Stimulated activated CD4-positive, alpha-beta T cell treated with anti-CD3 and anti-CD28 coated beads, Interleukin-4, amount 100 ng/mL, for 24 hours (primary cell): ENCODE measurements around the gene SIDT2.
"Not testable (repeated sequence)": the region's sequence is repeated elsewhere in the genome, so short reads cannot be mapped to it uniquely, and the experiment has no call there.

Experiments used
- DNase-seq: peaks from one replicate; pipeline ENCODE4 v3.0.0-alpha.2; 2020

SIDT2 gene

DNA sequence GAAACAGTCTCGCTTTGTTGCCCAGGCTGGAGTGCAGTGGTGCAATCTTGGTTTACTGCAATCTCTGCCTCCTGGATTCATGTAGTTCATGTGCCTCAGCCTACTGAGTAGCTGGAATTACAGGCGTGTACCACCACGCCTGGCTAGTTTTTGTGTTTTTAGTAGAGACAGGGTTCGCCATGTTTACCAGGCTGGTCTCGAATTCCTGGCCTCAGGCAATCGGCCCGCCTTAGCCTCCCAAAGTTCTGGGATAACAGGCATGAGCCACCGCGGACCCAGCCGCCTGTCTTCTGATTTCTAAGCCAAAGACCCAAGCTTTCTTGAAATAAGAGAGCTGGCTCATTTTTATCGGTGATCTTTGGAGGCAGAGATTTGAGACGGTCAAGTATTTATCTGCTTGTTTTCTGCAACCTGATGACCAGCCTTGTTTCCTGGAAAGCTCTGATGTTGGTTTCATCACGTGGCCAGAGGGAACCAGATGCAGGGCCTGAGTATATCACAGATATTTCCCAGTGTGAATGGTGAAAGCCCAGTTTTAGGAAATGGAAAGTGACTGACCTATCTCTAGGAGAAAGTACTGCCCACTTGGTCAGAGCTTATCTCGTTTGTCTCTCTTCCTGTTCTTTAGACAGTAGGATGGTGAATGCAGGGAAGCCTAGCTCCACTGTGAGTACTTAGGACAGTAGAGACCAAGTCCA is 5.7 kb upstream of the SIDT2 start:
- no peak for DNase-seq

DNA sequence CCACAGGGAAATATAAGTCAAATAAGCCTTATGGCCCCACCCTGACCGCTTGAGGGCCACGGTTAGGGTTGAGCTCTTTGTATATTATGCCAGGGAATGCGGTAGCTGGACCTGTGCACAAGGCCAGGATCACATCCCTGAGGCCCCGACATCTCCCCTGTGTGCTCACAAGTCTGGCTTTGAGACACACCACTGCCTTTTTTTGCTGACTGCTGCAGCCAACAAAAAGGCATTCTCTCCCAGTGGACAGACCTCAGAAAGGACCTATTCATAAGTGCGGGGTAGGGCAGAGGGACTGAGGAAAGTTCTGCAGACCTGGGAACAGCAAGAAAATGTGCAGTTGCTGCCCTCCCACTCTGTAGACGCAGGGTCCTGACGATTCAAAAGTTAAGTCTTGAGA is 3.4 kb upstream of the SIDT2 start:
- no peak for DNase-seq

DNA sequence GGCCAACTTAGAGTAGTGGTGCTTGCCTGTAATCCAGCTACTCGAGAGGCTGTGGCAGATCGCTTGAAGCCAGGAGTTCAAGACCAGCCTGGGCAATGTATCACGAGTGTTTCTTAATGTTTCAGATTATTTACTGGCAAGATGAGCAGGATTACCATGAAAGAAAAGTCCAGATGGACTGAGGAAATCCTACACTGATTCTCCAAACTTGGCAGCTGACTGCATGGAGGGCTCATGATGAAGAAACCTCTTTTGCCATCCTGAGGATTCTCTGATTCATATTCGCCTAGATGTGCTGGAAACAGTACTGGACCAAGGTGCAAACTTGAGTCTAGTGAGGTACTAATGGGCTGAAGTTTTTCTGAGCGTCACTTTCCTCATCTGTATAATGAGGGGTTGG is 2.8 kb upstream of the SIDT2 start:
- DNase-seq = no peak

DNA sequence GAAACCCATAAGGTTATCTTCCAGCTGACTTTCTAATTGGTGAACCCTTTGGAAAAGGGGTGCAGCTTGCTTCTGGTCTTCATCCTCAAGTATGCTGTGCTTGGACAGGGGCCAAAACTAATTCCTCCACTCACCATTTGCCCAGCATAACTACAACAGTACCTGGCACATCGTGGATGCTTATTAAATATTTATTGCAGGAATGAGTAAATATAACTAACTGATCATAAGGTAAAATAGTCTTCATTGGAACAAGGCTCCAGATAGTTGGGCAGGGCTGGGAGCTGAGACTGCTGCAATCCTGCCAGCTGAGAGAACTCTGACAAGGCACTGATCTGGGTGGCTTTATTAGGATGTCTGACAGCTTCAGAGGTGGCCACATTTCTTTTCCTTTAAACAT is 2.4 kb upstream of the SIDT2 start:
- DNase-seq = no peak

DNA sequence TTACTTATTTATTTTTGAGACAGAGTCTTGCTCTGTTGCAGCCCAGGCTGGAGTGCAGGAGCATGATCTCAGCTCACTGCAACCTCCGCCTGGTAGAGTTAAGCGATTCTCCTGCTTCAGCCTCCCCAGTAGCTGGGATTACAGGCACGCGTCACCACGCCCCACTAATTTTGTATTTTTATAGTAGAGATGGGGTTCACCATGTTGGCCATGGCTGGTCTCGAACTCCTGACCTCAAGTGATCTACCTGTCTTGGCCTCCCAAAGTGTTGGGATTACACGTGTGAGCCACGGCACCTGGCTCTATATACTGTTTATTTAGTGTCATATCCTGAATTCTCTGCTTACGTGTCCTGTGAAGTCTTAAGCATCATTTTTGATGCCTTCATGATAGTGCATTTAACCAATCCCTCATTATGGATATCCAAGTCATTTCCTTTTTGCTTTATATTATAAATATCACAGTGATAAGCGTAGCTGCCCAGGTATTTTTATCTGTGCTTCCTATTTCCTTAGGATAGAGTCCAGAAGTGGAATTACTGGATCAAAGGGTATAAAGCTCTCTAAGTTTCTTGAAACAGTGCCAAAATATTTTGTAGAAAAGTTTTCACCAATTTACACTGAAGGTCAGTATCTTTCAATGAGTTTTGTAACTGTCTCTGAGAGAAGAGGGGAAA is 871 bp upstream of the SIDT2 start:
- no peak for DNase-seq

DNA sequence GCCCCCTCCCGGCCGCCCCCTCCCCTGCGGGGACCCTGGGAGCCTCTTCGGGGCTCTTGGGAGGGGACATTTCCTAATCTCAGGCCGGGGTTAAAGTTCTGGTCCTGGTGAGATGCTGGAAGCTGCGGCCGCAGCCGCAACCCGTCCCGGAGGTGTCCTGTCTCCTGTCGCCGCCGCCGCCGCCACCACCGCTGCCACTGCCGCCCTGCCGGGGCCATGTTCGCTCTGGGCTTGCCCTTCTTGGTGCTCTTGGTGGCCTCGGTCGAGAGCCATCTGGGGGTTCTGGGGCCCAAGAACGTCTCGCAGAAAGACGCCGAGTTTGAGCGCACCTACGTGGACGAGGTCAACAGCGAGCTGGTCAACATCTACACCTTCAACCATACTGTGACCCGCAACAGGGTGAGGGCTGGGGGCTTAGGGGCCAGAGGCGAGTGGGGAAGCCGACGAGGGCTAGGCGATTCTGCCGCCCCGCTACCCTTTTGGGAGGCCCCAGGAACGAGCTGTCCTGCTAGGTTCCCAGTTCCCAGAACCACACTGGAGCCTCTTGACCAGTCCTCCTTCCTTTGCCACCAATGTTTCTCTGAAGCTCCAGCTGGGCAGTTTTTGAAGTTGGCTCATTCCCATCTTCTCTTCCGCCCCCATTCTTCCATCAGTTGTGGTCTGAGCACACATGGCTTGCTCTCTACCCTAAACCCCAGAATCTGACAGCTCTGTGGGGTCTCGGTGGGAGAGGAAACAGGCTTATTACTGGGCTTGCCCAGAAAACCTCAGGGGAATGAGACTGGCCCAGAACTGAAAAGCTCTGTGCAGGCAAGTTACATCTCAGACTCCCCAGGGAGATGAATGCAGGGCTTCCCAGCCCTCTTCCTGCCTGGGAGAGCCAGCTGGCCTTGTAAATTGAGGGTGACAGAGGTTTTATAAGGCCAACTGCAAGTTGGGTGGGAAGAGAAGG is 781 bp downstream of the SIDT2 start:
- DNase-seq = peak; percentile 48

DNA sequence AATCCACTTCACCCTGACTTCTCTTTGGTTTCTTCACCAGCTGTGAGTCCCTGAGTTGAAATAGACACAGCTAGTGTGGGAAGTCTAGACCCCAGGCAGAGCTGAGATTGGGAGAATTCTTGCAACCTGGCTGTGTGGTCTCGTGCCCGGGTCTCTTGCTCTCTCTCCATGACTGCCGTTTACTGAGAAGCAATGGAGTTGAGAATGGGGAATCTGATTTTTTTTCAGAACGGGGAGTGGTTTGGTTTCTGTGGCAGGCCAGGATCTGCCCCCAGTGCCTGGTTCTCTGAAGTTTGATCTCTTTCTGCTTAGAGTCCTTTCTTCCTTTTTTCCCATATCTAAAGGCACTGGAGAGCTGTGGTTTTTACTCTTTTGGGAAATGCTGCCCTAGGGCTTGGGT is 1.5 kb downstream of the SIDT2 start:
- no peak for DNase-seq

DNA sequence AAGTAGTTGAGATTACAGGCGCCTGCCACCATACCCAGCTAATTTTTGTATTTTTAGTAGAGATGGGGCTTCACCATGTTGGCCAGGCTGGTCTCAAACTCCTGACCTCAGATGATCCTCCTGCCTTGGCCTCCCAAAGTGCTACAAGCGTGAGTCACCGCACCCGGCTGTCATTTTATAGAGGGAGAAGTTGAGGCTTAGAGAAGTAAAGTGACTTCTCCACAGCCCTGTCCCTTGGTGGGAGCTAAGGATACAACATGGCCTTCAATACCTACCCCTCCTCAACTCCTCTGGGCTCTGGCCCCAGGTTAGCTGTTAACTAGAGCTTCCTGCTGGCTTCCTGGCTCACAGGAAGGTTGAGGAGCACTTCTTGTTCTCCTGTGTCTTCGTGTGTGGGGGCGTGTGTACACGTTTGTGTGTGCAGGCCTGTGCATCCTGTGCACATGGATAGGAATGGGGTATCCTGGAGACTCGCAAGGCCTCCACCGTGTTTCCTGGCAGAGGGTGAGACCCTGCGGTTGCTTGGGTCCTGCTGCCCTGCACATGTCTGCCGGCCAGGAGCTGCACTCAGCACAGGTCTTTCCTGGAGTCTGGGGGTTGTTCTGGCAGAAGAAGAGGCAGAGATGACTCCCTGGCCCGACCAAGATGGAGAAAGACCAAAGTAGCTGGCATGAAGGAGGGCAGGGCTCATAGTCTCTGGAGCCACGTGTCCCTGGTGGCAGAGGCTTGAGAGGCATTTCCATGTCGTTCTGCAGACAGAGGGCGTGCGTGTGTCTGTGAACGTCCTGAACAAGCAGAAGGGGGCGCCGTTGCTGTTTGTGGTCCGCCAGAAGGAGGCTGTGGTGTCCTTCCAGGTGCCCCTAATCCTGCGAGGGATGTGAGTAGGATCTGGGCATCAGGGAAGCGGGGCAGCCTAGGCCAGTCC is 2.4 kb downstream of the SIDT2 start:
- peak; percentile 63 for DNase-seq

DNA sequence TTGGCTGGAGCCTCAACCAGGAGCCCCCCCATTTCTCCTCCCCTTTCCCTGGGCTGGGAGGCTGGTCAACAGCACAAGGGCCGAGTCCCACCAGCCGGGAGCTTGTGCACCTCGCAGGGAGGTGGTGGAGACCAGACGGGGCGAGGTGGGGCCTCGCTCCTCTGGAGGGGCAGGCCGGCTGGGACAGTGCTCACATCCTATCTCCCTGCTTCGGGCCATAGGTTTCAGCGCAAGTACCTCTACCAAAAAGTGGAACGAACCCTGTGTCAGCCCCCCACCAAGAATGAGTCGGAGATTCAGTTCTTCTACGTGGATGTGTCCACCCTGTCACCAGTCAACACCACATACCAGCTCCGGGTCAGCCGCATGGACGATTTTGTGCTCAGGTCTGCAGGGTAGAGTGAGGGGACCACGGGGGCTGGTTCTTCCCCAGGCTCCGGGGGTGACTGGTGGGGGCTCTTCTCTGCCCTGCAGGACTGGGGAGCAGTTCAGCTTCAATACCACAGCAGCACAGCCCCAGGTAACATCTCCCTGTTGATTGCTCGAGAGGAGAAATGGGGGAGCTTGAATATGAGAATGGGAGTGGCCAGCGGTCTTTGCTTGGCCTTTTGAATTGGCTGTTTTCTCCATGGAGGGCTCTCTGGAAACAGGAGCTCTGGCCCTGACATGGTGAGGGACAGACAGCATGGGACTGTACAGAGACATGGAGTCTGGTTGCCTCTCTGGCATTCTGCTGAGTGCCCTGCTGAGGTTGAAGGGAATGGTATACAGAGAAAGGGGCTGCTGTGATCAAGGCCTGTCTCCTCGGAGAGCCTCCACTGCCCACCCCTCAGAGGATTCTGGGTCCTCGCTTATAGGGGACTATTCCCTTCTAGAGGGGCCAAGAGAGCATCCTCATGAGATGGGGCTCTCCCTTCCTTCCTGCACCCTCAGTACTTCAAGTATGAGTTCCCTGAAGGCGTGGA is 3.3 kb downstream of the SIDT2 start:
- DNase-seq = no peak

DNA sequence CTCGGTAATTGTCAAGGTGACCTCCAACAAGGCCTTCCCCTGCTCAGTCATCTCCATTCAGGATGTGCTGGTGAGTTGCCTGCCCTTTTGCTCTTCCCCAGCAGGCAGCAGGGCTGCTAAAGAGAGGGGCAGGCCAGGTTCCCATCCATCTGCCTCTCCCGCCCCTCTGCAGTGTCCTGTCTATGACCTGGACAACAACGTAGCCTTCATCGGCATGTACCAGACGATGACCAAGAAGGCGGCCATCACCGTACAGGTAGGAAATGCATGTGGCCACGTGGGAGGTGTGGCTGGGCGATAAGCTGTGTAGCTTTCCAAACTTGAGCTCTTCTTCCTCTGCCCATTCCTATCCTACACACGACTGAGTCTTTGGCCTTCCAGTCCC is 4.0 kb downstream of the SIDT2 start:
- no peak for DNase-seq

DNA sequence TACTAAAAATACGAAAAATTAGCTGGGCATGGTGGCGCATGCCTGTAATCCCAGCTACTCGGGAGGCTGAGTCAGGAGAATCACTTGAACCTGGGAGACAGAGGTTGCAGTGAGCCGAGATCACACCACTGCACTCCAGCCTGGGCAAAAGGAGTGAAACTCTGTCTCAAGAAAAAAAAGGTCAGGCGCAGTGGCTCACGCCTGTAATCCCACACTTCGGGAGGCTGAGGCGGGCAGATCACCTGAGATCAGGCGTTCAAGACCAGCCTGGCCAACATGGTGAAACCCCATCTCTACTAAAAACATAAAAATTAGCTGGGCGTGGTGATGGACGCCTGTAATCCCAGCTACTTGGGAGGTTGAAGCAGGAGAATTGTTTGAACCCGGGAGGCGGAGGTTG is 4.6 kb downstream of the SIDT2 start:
- not testable (repeated sequence) for DNase-seq

DNA sequence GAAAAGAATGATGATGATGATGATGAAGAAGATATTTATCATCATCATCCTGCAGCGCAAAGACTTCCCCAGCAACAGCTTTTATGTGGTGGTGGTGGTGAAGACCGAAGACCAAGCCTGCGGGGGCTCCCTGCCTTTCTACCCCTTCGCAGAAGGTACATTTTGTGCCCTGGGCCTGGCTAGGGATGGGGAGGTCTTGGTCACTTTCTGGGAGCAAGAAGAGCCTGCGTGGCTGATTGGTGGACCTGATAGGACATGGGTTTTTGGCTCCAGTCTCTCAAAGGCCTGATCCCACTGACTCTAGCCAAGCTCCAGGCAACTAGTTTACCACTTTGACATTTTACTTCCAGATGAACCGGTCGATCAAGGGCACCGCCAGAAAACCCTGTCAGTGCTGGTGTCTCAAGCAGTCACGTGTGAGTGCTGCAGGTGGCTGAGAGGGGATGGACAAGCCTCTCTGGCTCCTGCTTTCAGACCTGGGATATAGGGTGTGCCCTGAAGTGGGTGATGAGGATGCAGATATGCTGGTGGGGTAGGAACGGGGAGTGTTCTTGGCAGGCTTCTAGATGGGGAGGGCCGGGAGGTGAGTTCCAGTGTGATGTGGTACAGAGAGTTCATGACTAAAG is 5.3 kb downstream of the SIDT2 start:
- no peak for DNase-seq

DNA sequence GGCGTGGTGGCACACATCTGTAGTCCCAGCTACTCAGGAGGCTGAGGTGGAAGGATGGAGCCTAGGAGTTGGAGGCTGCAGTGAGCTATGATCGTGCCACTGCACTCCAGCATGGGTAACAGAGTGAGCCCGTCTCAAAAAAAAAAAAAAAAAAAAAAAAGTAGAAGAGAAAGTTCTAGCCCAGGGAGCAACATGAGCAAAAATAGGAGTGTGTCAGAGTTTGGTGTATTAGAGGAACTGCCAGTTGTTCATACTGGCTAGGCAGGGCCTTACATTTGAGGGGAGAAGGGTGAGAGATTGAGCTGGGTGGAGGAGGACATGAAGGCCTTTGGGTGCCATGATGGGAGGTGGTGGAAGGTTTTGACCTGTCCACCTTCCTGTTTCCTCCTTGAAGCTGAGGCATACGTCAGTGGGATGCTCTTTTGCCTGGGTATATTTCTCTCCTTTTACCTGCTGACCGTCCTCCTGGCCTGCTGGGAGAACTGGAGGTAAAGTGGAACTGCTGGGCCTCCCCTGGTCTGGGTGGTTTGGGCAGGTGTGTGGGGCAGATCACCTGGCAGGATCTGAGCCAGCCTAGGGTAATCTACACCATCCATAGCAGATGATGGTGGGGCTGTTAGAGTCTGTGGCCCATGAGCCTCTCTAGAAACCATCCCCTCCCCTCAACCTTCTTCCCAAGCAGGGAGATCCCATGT is 7.3 kb downstream of the SIDT2 start:
- DNase-seq = no peak

DNA sequence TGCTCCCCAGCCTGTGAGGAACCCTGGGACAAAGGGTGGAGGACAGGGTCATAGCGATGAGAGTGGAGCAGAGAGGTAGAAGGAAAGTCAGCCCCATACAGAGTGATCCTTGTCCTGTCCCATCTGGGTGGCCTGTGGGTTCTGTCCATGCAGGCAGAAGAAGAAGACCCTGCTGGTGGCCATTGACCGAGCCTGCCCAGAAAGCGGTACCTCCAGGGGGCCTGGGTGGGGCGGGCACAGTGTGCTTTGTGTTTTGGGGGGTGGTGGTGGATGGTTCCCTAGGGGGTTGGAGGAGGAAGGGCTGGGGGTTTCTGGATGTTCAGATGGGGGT is 7.9 kb downstream of the SIDT2 start:
- DNase-seq = no peak

DNA sequence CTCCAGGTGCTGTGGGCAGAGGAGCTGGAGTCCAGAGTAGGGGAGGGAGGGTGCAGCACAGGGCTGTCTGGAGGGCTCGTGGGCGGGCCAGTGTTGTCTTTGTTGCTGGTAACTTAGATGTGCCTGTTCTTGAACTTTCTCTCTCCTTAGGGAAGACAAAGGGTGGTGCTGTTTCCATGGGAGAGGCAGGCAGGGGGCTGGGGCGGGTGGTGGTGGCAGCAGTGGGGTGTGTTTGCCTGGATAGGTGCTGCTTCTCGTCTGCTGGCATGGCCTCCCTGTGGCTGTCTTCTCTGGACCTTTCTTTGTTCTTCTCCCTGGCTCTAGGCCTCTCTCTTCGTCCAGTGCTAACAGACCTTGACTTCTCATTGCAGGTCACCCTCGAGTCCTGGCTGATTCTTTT is 8.5 kb downstream of the SIDT2 start:
- no peak for DNase-seq

DNA sequence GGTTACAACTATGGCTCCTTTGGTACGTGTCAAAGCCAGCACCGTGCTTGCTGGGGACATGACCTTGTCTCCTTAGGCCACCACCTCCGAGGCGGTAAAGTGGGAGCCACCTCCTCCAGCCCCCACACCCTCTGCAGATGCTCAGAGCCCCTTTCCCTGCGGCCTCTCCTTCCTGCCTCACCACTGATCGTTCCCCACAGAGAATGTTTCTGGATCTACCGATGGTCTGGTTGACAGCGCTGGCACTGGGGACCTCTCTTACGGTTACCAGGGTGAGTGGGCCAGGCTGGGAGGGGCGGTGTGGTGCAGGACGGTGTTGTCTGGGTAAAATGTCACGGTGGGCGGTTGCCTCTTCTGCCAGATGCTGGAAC is 8.9 kb downstream of the SIDT2 start:
- no peak for DNase-seq

DNA sequence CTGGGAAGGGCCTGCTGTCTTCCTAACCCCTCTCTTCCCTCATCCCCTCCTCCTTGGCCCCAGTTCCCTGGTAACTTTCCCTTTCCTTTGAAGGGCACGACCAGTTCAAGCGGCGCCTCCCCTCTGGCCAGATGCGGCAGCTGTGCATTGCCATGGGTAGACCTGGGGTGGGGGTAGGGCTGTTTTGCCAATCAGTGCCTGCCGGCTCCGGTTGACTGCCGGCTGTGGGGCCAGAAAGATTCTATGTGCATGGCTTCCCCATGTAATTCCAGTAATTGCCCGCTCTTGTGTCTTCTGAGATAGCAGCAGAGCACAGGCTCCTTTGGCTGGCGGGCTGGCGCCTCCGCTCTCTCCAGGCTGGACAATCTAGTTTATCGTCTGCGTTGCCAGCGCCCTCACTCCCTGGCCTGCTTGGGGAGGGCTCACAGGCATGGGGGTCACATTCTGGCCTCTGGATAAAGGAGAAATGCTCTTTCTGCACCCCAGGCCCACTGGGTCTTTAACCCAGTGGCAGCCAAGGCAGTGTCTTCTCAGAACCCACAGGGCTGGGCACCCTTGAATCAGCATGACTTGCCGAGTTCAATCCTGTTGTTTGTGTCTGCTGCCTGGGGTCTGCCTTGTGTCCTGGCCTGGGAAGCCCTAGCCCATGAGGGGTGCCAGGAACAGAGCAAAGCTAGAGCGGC is 9.4 kb downstream of the SIDT2 start:
- no peak for DNase-seq

DNA sequence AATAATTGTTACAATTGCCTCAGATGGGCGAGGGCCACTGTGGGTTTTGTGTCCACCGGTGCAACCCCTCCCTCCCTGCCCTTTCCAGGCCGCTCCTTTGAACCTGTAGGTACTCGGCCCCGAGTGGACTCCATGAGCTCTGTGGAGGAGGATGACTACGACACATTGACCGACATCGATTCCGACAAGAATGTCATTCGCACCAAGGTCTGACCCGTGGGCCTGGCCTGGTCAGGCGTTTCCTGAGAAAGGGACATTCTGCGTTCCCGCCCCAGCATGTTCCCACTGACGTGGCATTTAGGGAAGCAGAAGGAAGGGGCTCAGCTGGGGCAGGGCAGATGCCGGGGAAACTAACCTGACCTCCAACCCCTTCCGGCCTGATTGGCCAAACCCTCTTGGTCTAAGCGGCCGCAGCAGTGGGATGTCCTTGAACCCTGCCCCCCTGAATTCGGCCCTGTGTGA is 10.1 kb downstream of the SIDT2 start:
- no peak for DNase-seq

DNA sequence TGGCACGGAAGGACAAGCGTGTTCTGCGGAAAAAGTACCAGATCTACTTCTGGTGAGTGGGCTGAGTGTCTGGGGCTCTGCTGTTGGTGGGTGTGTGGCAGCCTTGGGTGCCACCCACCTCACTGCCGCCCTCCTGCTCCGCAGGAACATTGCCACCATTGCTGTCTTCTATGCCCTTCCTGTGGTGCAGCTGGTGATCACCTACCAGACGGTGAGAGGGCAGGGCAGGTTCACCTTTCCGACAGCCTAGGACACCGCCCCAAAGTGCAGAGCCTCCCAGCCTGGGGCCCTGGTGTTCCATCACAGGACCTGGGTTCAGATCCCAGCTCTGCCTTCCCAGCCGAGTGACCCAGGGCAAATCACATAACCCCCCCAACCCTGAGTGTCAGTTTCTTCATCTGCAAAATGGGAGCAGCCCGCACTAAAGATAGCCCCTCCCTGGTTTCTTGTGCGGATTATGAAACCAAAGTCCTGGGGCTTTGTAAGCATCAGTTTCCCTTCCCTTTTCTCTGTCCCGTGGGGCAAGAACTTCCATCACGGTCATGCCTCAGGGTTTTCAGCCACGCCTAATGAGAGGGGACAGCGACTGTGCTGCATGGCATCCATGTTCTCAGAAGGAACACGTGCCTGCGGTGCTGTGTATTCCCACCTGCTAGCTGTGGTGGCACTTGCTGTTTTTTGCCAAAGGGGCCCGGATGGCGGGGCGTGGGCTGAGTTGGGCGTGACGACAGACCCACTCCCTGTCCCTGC is 10.8 kb downstream of the SIDT2 start:
- DNase-seq = no peak
